K562 (cell line): ENCODE measurements around the gene MINDY3. TPM values are rescaled to one million over a fixed set of nuclear protein-coding genes. Genes with fewer than 3 reads are reported as not detected.

Source experiments
- CEBPB ChIP-seq: fragments of 450-650 bp; IDR thresholded peaks from 2 replicates; pipeline ENCODE4 v1.6.1; 2016; ENCODE audit warnings: missing genetic modification characterization, missing compliant biosample characterization
- CREM ChIP-seq: IDR thresholded peaks from 2 replicates; pipeline ENCODE4 v1.6.1; 2014; ENCODE audit warnings: antibody characterized with exemption, low read depth
- DEAF1 ChIP-seq: fragments of 450-650 bp; formaldehyde crosslinking; IDR thresholded peaks from 2 replicates; pipeline ENCODE4 v1.4.0; 2020; ENCODE audit warnings: mild to moderate bottlenecking, moderate library complexity
- EP300 ChIP-seq: IDR thresholded peaks from 2 replicates; pipeline ENCODE4 v1.6.1; 2012; ENCODE audit warnings: low read length, improper control_type of control experiment
- ESRRA ChIP-seq: fragments of 450-650 bp; IDR thresholded peaks from 2 replicates; pipeline ENCODE4 v1.6.1; 2014; ENCODE audit warnings: low read depth, mild to moderate bottlenecking, moderate library complexity, borderline replicate concordance
- ETV5 ChIP-seq: sonication (generic); formaldehyde crosslinking; IDR thresholded peaks from 2 replicates; pipeline ENCODE4 v1.4.0; 2020; ENCODE audit warnings: low read depth, mild to moderate bottlenecking, missing genetic modification reagents
- FOXJ3 ChIP-seq: sonication (generic); formaldehyde crosslinking; IDR thresholded peaks from 2 replicates; pipeline ENCODE4 v1.4.0; 2020; ENCODE audit warnings: mild to moderate bottlenecking, missing genetic modification reagents
- HDGF ChIP-seq: fragments of 450-650 bp; IDR thresholded peaks from 2 replicates; pipeline ENCODE4 v1.6.1; 2016
- HMG20B ChIP-seq: fragments of 250-450 bp; sonication (Bioruptor Pico); IDR thresholded peaks from 2 replicates; pipeline ENCODE4 v1.5.0; 2021; ENCODE audit warnings: mild to moderate bottlenecking
- NFE2L1 ChIP-seq: fragments of 450-650 bp; IDR thresholded peaks from 2 replicates; pipeline ENCODE4 v1.6.1; 2016; ENCODE audit warnings: missing genetic modification characterization, low read depth, mild to moderate bottlenecking, missing compliant biosample characterization, moderate library complexity, borderline replicate concordance
- POLR2AphosphoS5 ChIP-seq: IDR thresholded peaks from 2 replicates; pipeline ENCODE4 v1.6.1; 2011; ENCODE audit warnings: mild to moderate bottlenecking, low read depth, low read length, moderate library complexity; ENCODE audit not compliant: control insufficient read depth, insufficient read depth
- POLR2H ChIP-seq: IDR thresholded peaks from 2 replicates; pipeline ENCODE4 v1.6.1; 2016; ENCODE audit warnings: missing genetic modification characterization, low read depth, mild to moderate bottlenecking, control low read depth, missing compliant biosample characterization, moderate library complexity
- RAD21 ChIP-seq, 2 experiments: fragments of 250-450 bp in 1 of 2; fragments of 450-650 bp in 1 of 2; sonication (Bioruptor Pico) in 1 of 2; formaldehyde crosslinking in 1 of 2; IDR thresholded peaks in 1 of 2; conservative IDR thresholded peaks in 1 of 2; 2 replicates each; pipeline versions ENCODE4 v1.4.0 to v1.8.0; 2020 to 2022; ENCODE audit warnings: mild to moderate bottlenecking in 2 of 2, moderate library complexity in 1 of 2
- REST ChIP-seq, 2 experiments: fragments of 450-650 bp; formaldehyde crosslinking in 1 of 2; IDR thresholded peaks; 2 replicates each; pipeline versions ENCODE4 v1.4.0 to v1.6.1; 2014 to 2020; ENCODE audit warnings: mild to moderate bottlenecking in 2 of 2, borderline replicate concordance in 1 of 2, low read depth in 1 of 2
- SIRT6 ChIP-seq: IDR thresholded peaks from one replicate; pipeline ENCODE4 v1.6.1; 2012; ENCODE audit warnings: low read depth, mild to moderate bottlenecking, control low read depth, inconsistent platforms, low read length, moderate library complexity
- SMC3 ChIP-seq: conservative IDR thresholded peaks from 2 replicates; pipeline ENCODE4 v1.6.1; 2011; ENCODE audit warnings: low read depth, low read length, improper control_type of control experiment; ENCODE audit not compliant: insufficient read depth
- TAF15 ChIP-seq: fragments of 200-400 bp; formaldehyde crosslinking; IDR thresholded peaks from 2 replicates; pipeline ENCODE4 v1.6.1; 2017; ENCODE audit warnings: mild to moderate bottlenecking, low read depth, low read length, moderate library complexity
- USF1 ChIP-seq: sonication (generic); formaldehyde crosslinking; IDR thresholded peaks from 2 replicates; pipeline ENCODE4 v1.9.0; 2022; ENCODE audit warnings: mild to moderate bottlenecking, missing genetic modification reagents
- ZNF707 ChIP-seq: fragments of 250-450 bp; sonication (Bioruptor Pico); conservative IDR thresholded peaks from 2 replicates; pipeline ENCODE4 v1.8.0; 2022; ENCODE audit warnings: inconsistent platforms, mild to moderate bottlenecking, moderate library complexity
- polyA plus RNA-seq, 8 experiments: library from polyadenylated mRNA; depleted of rRNA in 4 of 8; stranded (reverse) in 5 of 8; unstranded in 3 of 8; fragments of >200 nt; fragmentation: Nextera tagmentation in 2 of 8; fragmentation: Illumina TruSeq in 1 of 8; extraction: Ambion mirVana in 2 of 8; extraction: Trizol in 1 of 8; gene quantifications; 2 replicates each; pipeline versions ENCODE4 v1.2.1 to v1.2.3, GENCODE V29; 2011 to 2014; ENCODE audit warnings: inconsistent platforms in 1 of 8, missing spikeins in 1 of 8
- total RNA-seq, 7 experiments: library from RNA; depleted of rRNA in 6 of 7; stranded (reverse); fragments of >200 nt in 6 of 7; fragmentation: Illumina TruSeq in 2 of 7; extraction: Trizol in 2 of 7; gene quantifications; 2 replicates each; pipeline versions ENCODE4 v1.2.1 to v1.2.3, GENCODE V29; 2011 to 2021; ENCODE audit warnings: low replicate concordance in 1 of 7

Gene MINDY3
- total and polyA plus RNA-seq, 9 of the 15 experiments (the other 6 are each of a cell fraction or from before 2014, with no cell fraction given), result 14.0 to 35.9 (median 23.6) TPM

- no peak for TF ChIP-seq FOXJ3 (CRISPR knock-in tag)
- no peak for TF ChIP-seq ESRRA
- TF ChIP-seq DEAF1 (CRISPR knock-in tag), result peak; percentile 31; the same call in 1 of the 2 replicates
- no peak for TF ChIP-seq NFE2L1 (tag)
- peak; percentile 47; the same call in 1 of the 2 replicates for TF ChIP-seq CEBPB (tag)
- TF ChIP-seq ETV5 (CRISPR knock-in tag), result no peak
- no peak for TF ChIP-seq TAF15
- TF ChIP-seq HMG20B (CRISPR knock-in tag), result no peak
- no peak for TF ChIP-seq SIRT6
- 0 out of 2 replicates have a peak, but pooled peaks have one; percentile 13 for TF ChIP-seq SMC3
- no peak for TF ChIP-seq USF1
- 0 out of 2 replicates have a peak, but pooled peaks have one; percentile 22 for TF ChIP-seq POLR2H (tag)
- no peak for TF ChIP-seq POLR2AphosphoS5
- peak; percentile 26; the same call in 1 of the 2 replicates for TF ChIP-seq REST (IDR thresholded peaks at IDR 0.05; ENCODE audit: borderline replicate concordance)
- TF ChIP-seq REST (CRISPR knock-in tag; IDR thresholded peaks at IDR 0.05; ENCODE audit: low read depth), result no peak
- no peak for TF ChIP-seq HDGF
- TF ChIP-seq CREM, result no peak
- no peak for TF ChIP-seq ZNF707
- TF ChIP-seq EP300, result no peak
- peak; percentile 87 for TF ChIP-seq RAD21 (CRISPR knock-in tag; conservative IDR thresholded peaks at IDR 0.05 in 1 of 2, IDR thresholded peaks at IDR 0.05 in 1 of 2)
These were observed 18.8 kb upstream of the MINDY3 start (continued) for GRCh38 chr10:15879058-15879457.
